ENCODE results near the gene EPB41L3.

DNA sequence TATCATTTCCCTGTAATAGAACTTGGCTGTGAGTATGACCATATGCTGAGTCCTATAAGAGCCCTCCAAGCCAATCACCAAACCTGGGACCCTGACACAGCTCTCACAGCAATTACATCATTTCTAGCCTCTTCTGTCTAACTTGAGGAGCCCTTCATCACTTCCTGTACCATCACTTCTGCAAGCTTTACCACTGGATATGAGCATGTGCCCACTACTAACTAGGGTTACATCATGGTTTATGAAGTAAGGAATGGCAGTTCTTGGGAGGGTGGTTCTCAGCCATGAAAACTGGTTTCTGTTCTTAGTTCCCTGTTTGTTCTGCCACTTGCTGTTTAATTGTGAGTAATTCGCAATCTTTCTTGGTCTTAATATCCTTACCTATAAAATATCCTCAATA lies 31.0 kb upstream of the EPB41L3 start:
- TF ChIP-seq, protein P1, sequence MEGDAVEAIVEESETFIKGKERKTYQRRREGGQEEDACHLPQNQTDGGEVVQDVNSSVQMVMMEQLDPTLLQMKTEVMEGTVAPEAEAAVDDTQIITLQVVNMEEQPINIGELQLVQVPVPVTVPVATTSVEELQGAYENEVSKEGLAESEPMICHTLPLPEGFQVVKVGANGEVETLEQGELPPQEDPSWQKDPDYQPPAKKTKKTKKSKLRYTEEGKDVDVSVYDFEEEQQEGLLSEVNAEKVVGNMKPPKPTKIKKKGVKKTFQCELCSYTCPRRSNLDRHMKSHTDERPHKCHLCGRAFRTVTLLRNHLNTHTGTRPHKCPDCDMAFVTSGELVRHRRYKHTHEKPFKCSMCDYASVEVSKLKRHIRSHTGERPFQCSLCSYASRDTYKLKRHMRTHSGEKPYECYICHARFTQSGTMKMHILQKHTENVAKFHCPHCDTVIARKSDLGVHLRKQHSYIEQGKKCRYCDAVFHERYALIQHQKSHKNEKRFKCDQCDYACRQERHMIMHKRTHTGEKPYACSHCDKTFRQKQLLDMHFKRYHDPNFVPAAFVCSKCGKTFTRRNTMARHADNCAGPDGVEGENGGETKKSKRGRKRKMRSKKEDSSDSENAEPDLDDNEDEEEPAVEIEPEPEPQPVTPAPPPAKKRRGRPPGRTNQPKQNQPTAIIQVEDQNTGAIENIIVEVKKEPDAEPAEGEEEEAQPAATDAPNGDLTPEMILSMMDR (IDR thresholded peaks at IDR 0.05) = no peak
- no peak for TF ChIP-seq POLR2A (IDR thresholded peaks at IDR 0.05)
- no peak for TF ChIP-seq POLR2AphosphoS5 (IDR thresholded peaks at IDR 0.05)

All from prostate gland (tissue), 2 donors.